ENCODE data around the gene ID4.

ID4 gene

GRCh38 chr6:19812512-19813119, 24.6 kb upstream of the ID4 start:
- no peaks in the 10 kb centered on the region for H3K36me3 ChIP-seq (ENCODE audit: insufficient read depth, insufficient read length, low read length)
- no peak overlapping the region for H3K4me3 ChIP-seq (ENCODE audit: insufficient read length, low read depth)
- TF ChIP-seq ZNF274 (IDR thresholded peaks at IDR 0.05; ENCODE audit: low read depth, low read length) (no peak), YY1 (IDR thresholded peaks at IDR 0.05; ENCODE audit: insufficient read depth, insufficient read length) (no peak), SUZ12 (IDR thresholded peaks at IDR 0.05; ENCODE audit: extremely low read depth, insufficient read depth, insufficient read length) (no peak)
- peaks cover 12% of the 10 kb centered on the region; the same call in 1 of the 2 replicates for H3K9me3 ChIP-seq (ENCODE audit: insufficient read depth, low read length)
- H3K4me1 ChIP-seq (ENCODE audit: insufficient read depth, insufficient read length), result no peaks in the 10 kb centered on the region
- no peak for DNase-seq (ENCODE audit: low read depth, low spot score)
- no peaks in the 10 kb centered on the region for H3K27me3 ChIP-seq (ENCODE audit: insufficient read depth, insufficient read length)
- H3K9ac ChIP-seq (ENCODE audit: insufficient read length, low read depth), result no peak overlapping the region

- Histone ChIP-seq H3K9ac (ENCODE audit: insufficient read length, low read depth) (no peak overlapping the region), H3K36me3 (ENCODE audit: insufficient read depth, insufficient read length, low read length) (no peaks in the 10 kb centered on the region), H3K4me3 (ENCODE audit: insufficient read length, low read depth) (no peak overlapping the region), H3K27me3 (ENCODE audit: insufficient read depth, insufficient read length) (no peaks in the 10 kb centered on the region), H3K9me3 (ENCODE audit: insufficient read depth, low read length) (0 out of 2 replicates have a peak, but pooled peaks cover 7% of the 10 kb centered on the region), H3K4me1 (ENCODE audit: insufficient read depth, insufficient read length) (no peaks in the 10 kb centered on the region)
- TF ChIP-seq SUZ12 (IDR thresholded peaks at IDR 0.05; ENCODE audit: extremely low read depth, insufficient read depth, insufficient read length) (no peak), YY1 (IDR thresholded peaks at IDR 0.05; ENCODE audit: insufficient read depth, insufficient read length) (no peak), ZNF274 (IDR thresholded peaks at IDR 0.05; ENCODE audit: low read depth, low read length) (no peak)
- DNase-seq (ENCODE audit: low read depth, low spot score), result no peak
Observed at GRCh38 chr6:19818805-19819204, 18.4 kb upstream of the ID4 start.

DNA sequence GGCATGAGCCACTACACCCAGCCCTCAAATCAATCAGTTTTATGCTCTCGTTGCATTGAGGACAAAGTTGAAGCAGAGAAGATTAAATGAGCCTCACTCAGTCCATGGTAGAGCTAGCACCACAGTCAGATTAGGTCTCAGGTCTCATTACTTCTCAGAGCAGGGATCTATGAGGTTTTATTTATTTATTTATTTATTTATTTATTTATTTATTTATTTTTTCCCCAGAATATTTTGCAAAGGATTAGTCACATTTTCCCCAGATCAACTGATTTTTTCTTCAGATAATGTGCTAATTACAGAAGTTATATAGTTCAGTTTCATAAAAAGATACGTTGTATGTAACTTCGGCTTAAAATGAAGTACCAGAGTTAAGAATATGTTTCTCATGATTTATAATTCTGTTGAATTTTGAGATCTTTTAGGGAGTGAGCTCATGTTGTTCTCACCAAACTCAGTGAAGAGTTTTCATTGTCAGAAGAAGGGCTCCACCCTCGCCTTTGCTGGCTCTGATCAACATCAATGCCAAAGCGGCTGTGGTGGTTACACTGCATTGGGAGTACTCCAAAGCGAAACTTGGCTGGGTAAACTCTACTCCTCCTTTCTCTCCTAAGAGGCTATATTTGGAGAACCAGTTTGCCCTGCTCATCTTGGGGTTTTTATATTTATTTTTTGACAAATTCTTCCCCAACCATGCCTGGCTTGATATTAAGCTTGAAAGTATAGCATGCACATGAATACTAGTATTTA, 12.9 kb upstream of the ID4 start:
- TF ChIP-seq ZNF274 (IDR thresholded peaks at IDR 0.05; ENCODE audit: low read depth, low read length), result no peak
- no peak for TF ChIP-seq YY1 (IDR thresholded peaks at IDR 0.05; ENCODE audit: insufficient read depth, insufficient read length)
- TF ChIP-seq SUZ12 (IDR thresholded peaks at IDR 0.05; ENCODE audit: extremely low read depth, insufficient read depth, insufficient read length), result no peak
- Histone ChIP-seq H3K4me1 (ENCODE audit: insufficient read depth, insufficient read length) (no peaks in the 10 kb centered on the region), H3K4me3 (ENCODE audit: insufficient read length, low read depth) (no peak overlapping the region), H3K9ac (ENCODE audit: insufficient read length, low read depth) (no peak overlapping the region), H3K27me3 (ENCODE audit: insufficient read depth, insufficient read length) (no peaks in the 10 kb centered on the region), H3K36me3 (ENCODE audit: insufficient read depth, insufficient read length, low read length) (no peaks in the 10 kb centered on the region), H3K9me3 (ENCODE audit: insufficient read depth, low read length) (no peaks in the 10 kb centered on the region)
- no peak for DNase-seq (ENCODE audit: low read depth, low spot score)

DNA sequence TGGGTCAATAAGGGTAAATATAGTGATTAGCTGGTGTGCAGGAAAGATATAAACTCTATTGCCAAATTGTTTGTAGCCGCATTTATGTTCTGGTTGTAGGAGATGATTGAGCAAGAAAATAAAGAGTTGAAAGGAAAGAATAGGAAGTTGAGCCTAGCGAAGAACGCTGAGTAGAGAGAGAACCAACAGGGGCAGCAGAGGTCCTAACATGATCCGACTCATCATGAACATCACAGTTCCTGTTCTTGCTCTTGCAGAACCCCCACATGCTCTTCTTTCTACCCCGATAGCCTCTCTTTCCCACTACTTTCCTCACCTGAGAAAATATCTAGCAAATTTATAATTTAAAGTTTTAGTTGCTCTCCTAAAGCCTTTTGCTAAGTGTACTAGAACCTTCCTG, 9.9 kb upstream of the ID4 start:
- Histone ChIP-seq H3K27me3 (ENCODE audit: insufficient read depth, insufficient read length) (no peaks in the 10 kb centered on the region), H3K4me1 (ENCODE audit: insufficient read depth, insufficient read length) (no peaks in the 10 kb centered on the region), H3K4me3 (ENCODE audit: insufficient read length, low read depth) (no peak overlapping the region), H3K9ac (ENCODE audit: insufficient read length, low read depth) (no peak overlapping the region), H3K36me3 (ENCODE audit: insufficient read depth, insufficient read length, low read length) (no peaks in the 10 kb centered on the region), H3K9me3 (ENCODE audit: insufficient read depth, low read length) (no peaks in the 10 kb centered on the region)
- TF ChIP-seq ZNF274 (IDR thresholded peaks at IDR 0.05; ENCODE audit: low read depth, low read length) (no peak), SUZ12 (IDR thresholded peaks at IDR 0.05; ENCODE audit: extremely low read depth, insufficient read depth, insufficient read length) (no peak), YY1 (IDR thresholded peaks at IDR 0.05; ENCODE audit: insufficient read depth, insufficient read length) (no peak)
- no peak for DNase-seq (ENCODE audit: low read depth, low spot score)

DNA sequence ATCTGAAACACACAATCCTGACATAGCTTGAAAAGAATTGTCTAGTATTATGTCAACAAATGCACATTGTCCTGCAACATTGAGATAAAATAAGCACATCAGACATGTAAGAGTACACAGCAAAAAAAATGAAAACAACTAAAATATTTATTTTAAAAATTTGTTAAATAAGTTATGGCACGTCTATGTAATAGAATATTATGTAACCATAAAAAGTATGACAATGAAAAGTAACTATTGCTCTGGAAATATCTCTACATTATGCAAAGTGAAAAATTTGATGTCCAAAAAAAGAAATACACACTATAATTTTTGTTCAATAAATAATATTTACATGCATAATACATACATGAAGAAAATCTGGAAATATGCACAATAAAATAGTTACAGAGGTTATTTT, 9.3 kb upstream of the ID4 start:
- no peak overlapping the region for H3K9ac ChIP-seq (ENCODE audit: insufficient read length, low read depth)
- no peak for DNase-seq (ENCODE audit: low read depth, low spot score)
- H3K4me3 ChIP-seq (ENCODE audit: insufficient read length, low read depth), result no peak overlapping the region
- no peaks in the 10 kb centered on the region for H3K36me3 ChIP-seq (ENCODE audit: insufficient read depth, insufficient read length, low read length)
- no peaks in the 10 kb centered on the region for H3K9me3 ChIP-seq (ENCODE audit: insufficient read depth, low read length)
- H3K4me1 ChIP-seq (ENCODE audit: insufficient read depth, insufficient read length), result no peaks in the 10 kb centered on the region
- H3K27me3 ChIP-seq (ENCODE audit: insufficient read depth, insufficient read length), result no peaks in the 10 kb centered on the region
- TF ChIP-seq SUZ12 (IDR thresholded peaks at IDR 0.05; ENCODE audit: extremely low read depth, insufficient read depth, insufficient read length) (no peak), ZNF274 (IDR thresholded peaks at IDR 0.05; ENCODE audit: low read depth, low read length) (no peak), YY1 (IDR thresholded peaks at IDR 0.05; ENCODE audit: insufficient read depth, insufficient read length) (no peak)

- H3K36me3 ChIP-seq (ENCODE audit: insufficient read depth, insufficient read length, low read length), result no peaks in the 10 kb centered on the region
- H3K9me3 ChIP-seq (ENCODE audit: insufficient read depth, low read length), result no peaks in the 10 kb centered on the region
- peaks cover 2% of the 10 kb centered on the region for H3K4me1 ChIP-seq (ENCODE audit: insufficient read depth, insufficient read length)
- no peaks in the 10 kb centered on the region for H3K27me3 ChIP-seq (ENCODE audit: insufficient read depth, insufficient read length)
- H3K4me3 ChIP-seq (ENCODE audit: insufficient read length, low read depth), result no peak overlapping the region
- H3K9ac ChIP-seq (ENCODE audit: insufficient read length, low read depth), result no peak overlapping the region
- TF ChIP-seq YY1 (IDR thresholded peaks at IDR 0.05; ENCODE audit: insufficient read depth, insufficient read length) (no peak), SUZ12 (IDR thresholded peaks at IDR 0.05; ENCODE audit: extremely low read depth, insufficient read depth, insufficient read length) (no peak), ZNF274 (IDR thresholded peaks at IDR 0.05; ENCODE audit: low read depth, low read length) (no peak)
- DNase-seq (ENCODE audit: low read depth, low spot score), result no peak
Observed at GRCh38 chr6:19830171-19830570, 7.0 kb upstream of the ID4 start.

DNA sequence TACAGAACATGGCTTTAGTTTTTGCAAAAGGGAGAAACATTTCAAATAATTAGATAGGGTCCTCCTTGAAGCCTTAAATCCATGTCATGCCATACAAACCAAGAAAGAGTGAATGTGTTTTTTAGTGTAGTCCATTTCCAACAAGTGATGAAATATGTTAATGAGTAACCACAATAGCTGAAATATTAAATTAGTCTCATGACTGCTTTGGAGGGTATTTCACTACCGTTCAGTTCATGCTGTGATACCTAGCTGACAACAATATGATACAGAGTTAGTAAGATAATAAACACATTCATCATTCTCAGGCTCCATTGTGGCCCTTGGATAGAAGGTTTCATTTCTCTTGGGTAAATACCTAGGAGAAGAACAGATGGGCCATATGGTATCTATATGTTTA, 5.8 kb upstream of the ID4 start:
- Histone ChIP-seq H3K36me3 (ENCODE audit: insufficient read depth, insufficient read length, low read length) (no peaks in the 10 kb centered on the region), H3K9me3 (ENCODE audit: insufficient read depth, low read length) (no peaks in the 10 kb centered on the region), H3K4me3 (ENCODE audit: insufficient read length, low read depth) (no peak overlapping the region), H3K9ac (ENCODE audit: insufficient read length, low read depth) (no peak overlapping the region), H3K27me3 (ENCODE audit: insufficient read depth, insufficient read length) (no peaks in the 10 kb centered on the region), H3K4me1 (ENCODE audit: insufficient read depth, insufficient read length) (peaks cover 2% of the 10 kb centered on the region)
- no peak for DNase-seq (ENCODE audit: low read depth, low spot score)
- no peak for TF ChIP-seq SUZ12 (IDR thresholded peaks at IDR 0.05; ENCODE audit: extremely low read depth, insufficient read depth, insufficient read length)
- no peak for TF ChIP-seq YY1 (IDR thresholded peaks at IDR 0.05; ENCODE audit: insufficient read depth, insufficient read length)
- TF ChIP-seq ZNF274 (IDR thresholded peaks at IDR 0.05; ENCODE audit: low read depth, low read length), result no peak

All from NT2/D1 (cell line).